DND-41 (cell line): ENCODE data around the gene ARHGAP32.

Experiments
- ATAC-seq: fragments of 200-7000 bp; cut with Tn5 transposase; 3 replicates; pipeline ENCODE4 v1.9.1; 2021; ENCODE audit warnings: low read depth; ENCODE audit not compliant: insufficient read depth
- DNase-seq: peaks from one replicate; pipeline ENCODE4 v3.0.0-alpha.2; 2020
- H2AFZ ChIP-seq: 2 replicates; pipeline ENCODE4 v1.6.0; 2012; ENCODE audit warnings: low read depth, low read length
- H3K27ac ChIP-seq: 2 replicates; pipeline ENCODE4 v1.5.1; 2012; ENCODE audit warnings: low read length, inconsistent platforms
- H3K27me3 ChIP-seq: fragments of 200-600 bp; sonication (generic); 2 replicates; pipeline ENCODE4 v1.6.0; 2012; ENCODE audit warnings: low read length, mild to moderate bottlenecking, inconsistent platforms; ENCODE audit not compliant: insufficient read depth, poor library complexity
- H3K36me3 ChIP-seq: 2 replicates; pipeline ENCODE4 v1.5.1; 2012; ENCODE audit warnings: low read length, inconsistent platforms; ENCODE audit not compliant: insufficient read depth
- H3K4me1 ChIP-seq: 2 replicates; pipeline ENCODE4 v1.5.1; 2012; ENCODE audit warnings: mild to moderate bottlenecking, low read length; ENCODE audit not compliant: insufficient read depth
- H3K4me2 ChIP-seq: 2 replicates; pipeline ENCODE4 v1.6.0; 2012; ENCODE audit warnings: mild to moderate bottlenecking, moderate library complexity, low read length, inconsistent platforms; ENCODE audit not compliant: insufficient read depth
- H3K4me3 ChIP-seq, 2 experiments: fragments of 200-600 bp in 1 of 2; shearing (Covaris generic) in 1 of 2; 2 replicates each; pipeline ENCODE4 v1.5.1; 2012 to 2016; ENCODE audit warnings: inconsistent platforms in 2 of 2, low read length in 2 of 2, mild to moderate bottlenecking in 2 of 2, low read depth in 1 of 2, moderate library complexity in 1 of 2
- H3K79me2 ChIP-seq: 2 replicates; pipeline ENCODE4 v1.6.0; 2012; ENCODE audit warnings: low read length, inconsistent platforms; ENCODE audit not compliant: insufficient read depth
- H3K9ac ChIP-seq: 2 replicates; pipeline ENCODE4 v1.6.0; 2012; ENCODE audit warnings: low read depth, mild to moderate bottlenecking, inconsistent platforms, low read length, moderate library complexity
- H3K9me3 ChIP-seq: 2 replicates; pipeline ENCODE4 v1.5.1; 2012; ENCODE audit warnings: low read length, moderate library complexity, mild to moderate bottlenecking, inconsistent platforms; ENCODE audit not compliant: insufficient read depth, severe bottlenecking
- H4K20me1 ChIP-seq: 2 replicates; pipeline ENCODE4 v1.6.0; 2012; ENCODE audit warnings: low read length; ENCODE audit not compliant: insufficient read depth
- CTCF ChIP-seq: IDR thresholded peaks from 2 replicates; pipeline ENCODE4 v1.5.1; 2012; ENCODE audit warnings: borderline replicate concordance, low read length, moderate library complexity, mild to moderate bottlenecking; ENCODE audit not compliant: poor library complexity, severe bottlenecking; ENCODE audit errors: extremely low read depth
- EZH2 ChIP-seq: IDR thresholded peaks from 3 replicates; pipeline ENCODE4 v1.6.1; 2012; ENCODE audit warnings: borderline replicate concordance, low read depth, mild to moderate bottlenecking, moderate library complexity, low read length, inconsistent platforms; ENCODE audit not compliant: severe bottlenecking

ARHGAP32 gene

GRCh38 chr11:128934926-128935325 lies 257.2 kb downstream of the ARHGAP32 start:
- no peaks in the 10 kb centered on the region for H3K4me1 ChIP-seq
- H3K36me3 ChIP-seq = no peaks in the 10 kb centered on the region
- no peak overlapping the region for H3K4me3 ChIP-seq
- no peak overlapping the region for H3K27ac ChIP-seq
- no peaks in the 10 kb centered on the region for H3K79me2 ChIP-seq
- no peak overlapping the region for H2AFZ ChIP-seq
- DNase-seq (no peak), ATAC-seq (no peak)
- no peaks in the 10 kb centered on the region for H3K9me3 ChIP-seq
- no peaks in the 10 kb centered on the region for H4K20me1 ChIP-seq
- no peak overlapping the region for H3K9ac ChIP-seq
- TF ChIP-seq CTCF (no peak), EZH2 (no peak)
- no peak overlapping the region for H3K4me2 ChIP-seq
- no peaks in the 10 kb centered on the region for H3K27me3 ChIP-seq

- Histone ChIP-seq H3K27ac (no peak overlapping the region), H3K79me2 (no peaks in the 10 kb centered on the region), H3K4me2 (no peak overlapping the region), H2AFZ (no peak overlapping the region), H4K20me1 (no peaks in the 10 kb centered on the region), H3K4me3 (no peak overlapping the region), H3K9me3 (no peaks in the 10 kb centered on the region), H3K36me3 (no peaks in the 10 kb centered on the region), H3K9ac (no peak overlapping the region), H3K27me3 (no peaks in the 10 kb centered on the region), H3K4me1 (no peaks in the 10 kb centered on the region)
- no peak for TF ChIP-seq EZH2
- no peak for TF ChIP-seq CTCF
- no peak for ATAC-seq
- no peak for DNase-seq
Observed at GRCh38 chr11:128934351-128934750, 257.8 kb downstream of the ARHGAP32 start.

GRCh38 chr11:128933481-128934178 lies 258.5 kb downstream of the ARHGAP32 start:
- H4K20me1 ChIP-seq = no peaks in the 10 kb centered on the region
- H3K9ac ChIP-seq = no peak overlapping the region
- H3K36me3 ChIP-seq = no peaks in the 10 kb centered on the region
- H3K4me2 ChIP-seq = no peak overlapping the region
- no peaks in the 10 kb centered on the region for H3K79me2 ChIP-seq
- H3K27ac ChIP-seq = no peak overlapping the region
- H2AFZ ChIP-seq = no peak overlapping the region
- TF ChIP-seq CTCF = no peak
- no peak for TF ChIP-seq EZH2
- H3K4me3 ChIP-seq = no peak overlapping the region
- no peaks in the 10 kb centered on the region for H3K9me3 ChIP-seq
- H3K27me3 ChIP-seq = no peaks in the 10 kb centered on the region
- DNase-seq (no peak), ATAC-seq (no peak)
- H3K4me1 ChIP-seq = no peaks in the 10 kb centered on the region
